ENCODE measurements around the gene MTARC1.

The MTARC1 gene

DNA sequence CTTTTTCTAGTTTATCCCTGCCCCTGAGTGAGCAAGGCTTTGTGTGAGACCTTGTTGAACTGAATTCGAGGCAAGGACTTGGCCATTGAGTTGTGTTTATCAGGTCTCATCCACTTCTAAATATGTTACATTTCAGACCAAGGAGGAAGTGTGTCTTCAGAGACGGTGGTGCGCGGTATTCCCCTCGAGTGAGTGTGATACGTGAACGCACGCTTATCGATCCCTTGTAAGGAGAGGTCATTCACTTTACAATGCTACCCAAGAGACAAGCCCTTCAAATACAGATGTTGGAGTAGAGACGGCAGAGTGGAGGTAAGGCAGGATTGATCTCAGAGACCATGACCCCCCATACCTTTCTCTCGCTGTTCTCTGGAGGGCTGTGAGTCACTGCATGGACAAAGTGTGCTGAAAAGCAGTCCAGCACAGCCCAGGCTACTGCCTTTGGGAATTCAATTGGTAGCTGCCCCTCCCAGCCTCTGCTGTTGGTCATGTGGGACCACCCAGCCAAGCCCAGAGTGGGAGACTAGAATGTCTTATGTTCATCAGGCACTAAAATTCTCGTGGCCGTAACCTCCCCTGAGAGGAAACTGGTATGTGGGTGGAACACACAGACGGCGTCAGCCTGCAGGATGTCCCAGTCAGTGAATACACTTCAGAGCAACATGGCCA lies 16.3 kb upstream of the MTARC1 start:
- no peak for DNase-seq

DNA sequence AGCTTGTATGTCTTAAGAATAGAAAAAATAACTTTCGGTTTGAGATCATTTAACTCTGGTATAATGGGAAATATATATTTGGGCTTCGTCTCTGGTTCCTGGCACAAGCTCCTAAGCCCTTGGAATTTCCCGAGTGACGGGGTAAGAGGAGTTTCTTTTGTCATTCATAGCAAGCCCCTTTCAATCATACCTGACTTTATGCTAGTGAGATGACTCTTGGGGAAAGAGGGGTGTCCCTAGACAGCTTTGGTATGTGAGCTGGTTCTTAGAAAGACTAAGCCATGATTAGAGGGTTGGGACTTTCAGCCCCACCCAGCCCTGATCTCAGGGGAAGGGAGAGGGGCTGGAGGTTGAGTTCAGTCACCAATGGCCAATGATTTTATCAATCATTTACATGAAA lies 13.9 kb upstream of the MTARC1 start:
- no peak for DNase-seq

DNA sequence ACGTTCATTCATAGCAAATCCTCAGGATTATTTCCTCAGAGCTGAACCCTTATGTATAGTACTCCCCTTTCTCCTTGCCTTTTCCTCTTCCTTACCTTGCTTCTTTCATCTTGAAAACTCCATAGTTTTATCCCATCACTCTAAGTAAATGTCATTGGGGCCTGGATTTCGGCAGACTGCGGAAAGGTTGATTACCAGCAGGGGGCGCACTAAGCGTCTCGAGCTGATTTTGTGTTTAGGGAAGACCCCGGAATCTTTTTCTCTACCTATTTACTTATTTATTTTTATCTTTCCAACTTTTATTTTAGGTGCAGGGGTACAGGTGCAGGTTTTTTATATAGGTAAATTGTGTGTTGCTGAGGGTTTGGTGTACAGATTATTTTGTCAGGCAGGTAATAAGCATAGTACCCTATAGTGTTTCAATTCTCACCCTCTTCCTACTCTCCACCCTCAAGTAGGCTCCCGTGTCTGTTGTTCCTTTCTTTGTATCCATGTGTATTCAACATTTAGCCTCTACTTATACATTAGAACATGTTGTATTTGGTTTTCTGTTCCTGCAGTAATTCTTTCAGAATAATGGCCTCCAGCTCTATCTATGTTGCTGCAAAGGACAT lies 11.4 kb upstream of the MTARC1 start:
- peak; percentile 13 for DNase-seq

DNA sequence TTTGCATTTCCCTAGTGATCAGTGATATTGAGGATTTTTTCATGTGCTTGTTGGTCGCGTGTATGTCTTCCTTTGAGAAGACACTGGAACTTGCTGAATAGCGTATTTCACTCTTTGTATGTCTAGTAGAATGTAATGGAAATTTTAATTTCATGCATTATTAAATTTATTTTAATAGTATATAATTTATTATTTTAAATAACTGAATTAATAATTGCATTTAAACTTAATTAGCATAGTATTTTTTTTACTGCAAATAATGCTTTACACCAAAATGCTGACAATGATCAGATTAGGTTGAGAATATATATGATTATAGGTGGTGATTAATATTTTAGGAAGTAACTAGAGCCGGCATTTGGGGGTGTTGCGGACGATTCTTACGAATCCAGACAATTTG lies 10.5 kb upstream of the MTARC1 start:
- DNase-seq: no peak

DNA sequence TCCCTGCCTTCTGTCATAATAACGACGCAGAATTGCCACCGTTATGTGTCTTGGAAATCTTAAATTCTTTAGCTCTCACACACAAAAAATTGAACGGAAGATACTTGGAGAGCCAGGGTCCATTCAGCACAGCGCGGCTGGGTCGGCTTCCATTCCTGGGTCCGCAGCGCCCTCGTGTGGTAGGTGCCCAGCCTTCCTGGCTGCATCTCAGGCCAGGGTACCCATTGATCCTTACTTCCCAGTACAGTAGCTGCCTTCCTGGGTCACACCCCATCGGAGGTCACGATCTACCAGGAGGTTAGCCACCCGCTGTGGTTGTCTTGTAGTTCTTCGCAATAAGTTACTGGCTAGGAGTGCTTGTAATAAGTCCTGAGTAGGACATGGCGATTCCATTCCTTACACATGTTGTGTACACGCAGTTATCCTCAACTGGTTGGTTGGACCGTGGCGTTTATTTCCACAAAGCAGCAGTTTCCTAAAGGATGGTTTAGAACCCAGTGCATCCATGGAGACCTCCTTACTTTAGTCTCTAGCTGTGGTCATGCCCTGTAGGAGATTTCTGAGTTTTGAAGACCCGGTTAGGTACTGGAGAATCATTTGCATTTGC lies 9.9 kb upstream of the MTARC1 start:
- peak; percentile 61 for DNase-seq

DNA sequence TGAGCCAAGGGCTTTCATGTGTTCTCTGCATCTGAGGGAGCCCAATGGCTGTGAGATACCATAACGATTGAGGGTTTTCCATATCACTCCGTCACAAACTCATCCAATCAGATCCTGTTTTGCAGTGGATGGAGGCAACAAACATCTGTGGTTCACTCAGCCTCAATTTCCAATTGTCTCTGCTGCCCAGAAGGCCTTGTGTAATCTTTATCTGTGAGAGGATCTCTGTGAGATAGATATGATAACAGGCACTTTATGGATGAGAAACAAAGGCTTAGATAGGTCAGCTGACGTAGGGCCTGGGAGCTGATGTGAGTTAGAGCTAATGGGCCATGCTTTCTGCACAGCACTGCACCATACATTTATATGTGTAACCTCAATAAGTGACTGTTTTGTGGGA lies 3.3 kb upstream of the MTARC1 start:
- no peak for DNase-seq

DNA sequence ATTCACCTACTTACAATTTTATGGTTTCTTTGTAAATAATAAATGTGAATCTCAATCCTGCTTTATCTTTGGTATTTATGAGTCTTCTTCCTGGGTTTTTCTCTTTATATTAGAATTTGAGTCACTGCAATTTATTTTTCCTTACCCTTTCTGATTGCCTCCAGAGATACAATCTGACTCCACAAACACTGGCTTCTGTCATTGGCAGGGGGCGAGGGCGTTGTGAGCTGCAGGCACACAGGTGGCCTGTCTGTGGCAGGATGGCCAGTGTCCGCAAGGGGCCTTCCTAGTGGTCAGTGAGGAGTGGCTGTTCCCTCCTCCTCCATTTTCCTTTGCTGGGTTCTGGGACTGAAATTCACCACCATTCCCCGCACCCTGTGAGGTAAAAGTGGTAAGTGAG lies 2.0 kb upstream of the MTARC1 start:
- no peak for DNase-seq

DNA sequence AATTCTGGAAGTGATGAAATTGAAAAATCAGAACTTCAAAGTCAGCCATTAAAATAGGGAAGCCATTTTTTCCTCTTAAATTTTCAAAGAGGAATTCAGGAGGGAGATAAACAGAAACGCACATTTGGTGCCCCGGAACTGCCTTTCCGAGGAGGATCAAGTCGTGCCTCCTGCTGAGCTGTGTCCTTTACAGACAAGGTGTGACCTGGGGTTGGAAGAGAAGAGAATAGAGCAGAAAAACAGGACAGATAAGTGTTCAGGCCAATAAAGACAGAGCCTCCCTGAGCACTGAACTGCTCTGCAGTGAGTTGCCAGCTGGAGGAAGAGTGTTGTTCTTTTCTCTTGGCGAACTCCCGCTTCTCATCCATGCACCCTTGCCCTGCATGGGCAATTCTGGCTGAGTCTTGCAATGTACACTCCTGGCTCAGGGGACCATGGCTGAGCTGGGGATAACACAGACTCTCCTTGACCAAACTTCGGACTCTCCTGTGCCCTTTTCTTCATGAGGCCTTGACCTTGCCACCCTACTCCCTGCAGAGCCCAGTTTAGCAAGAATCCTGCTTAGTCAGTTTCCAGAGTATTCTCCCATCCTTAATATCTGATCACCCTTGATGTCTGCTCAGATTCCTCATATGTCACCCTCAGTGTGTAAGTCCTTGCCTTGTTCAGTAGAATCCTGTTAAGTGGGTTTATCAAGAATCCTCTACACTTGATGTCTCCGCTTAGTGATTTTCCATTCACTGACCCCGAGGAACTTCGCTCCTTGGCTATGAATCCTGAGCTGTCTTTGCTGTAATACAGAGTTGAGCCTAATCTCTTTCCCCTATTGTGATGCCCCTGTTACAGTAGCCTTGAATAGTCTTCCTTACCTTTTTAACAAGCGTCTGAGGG lies 1.3 kb upstream of the MTARC1 start:
- DNase-seq: no peak

DNA sequence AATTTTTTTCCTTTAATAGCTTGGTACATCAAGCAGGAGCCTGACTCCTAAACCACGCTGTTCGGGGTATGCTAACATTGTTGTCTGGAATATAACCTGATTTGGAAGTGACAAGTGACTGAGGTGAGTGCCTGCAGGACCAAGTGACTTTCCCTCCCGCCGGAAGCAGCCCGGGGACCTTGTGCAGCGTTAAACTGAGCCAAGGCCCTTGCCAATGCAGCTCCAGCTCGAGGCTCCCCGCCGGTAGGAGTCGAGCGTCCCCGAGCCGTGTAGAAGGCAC lies 716 bp upstream of the MTARC1 start:
- no peak for DNase-seq

DNA sequence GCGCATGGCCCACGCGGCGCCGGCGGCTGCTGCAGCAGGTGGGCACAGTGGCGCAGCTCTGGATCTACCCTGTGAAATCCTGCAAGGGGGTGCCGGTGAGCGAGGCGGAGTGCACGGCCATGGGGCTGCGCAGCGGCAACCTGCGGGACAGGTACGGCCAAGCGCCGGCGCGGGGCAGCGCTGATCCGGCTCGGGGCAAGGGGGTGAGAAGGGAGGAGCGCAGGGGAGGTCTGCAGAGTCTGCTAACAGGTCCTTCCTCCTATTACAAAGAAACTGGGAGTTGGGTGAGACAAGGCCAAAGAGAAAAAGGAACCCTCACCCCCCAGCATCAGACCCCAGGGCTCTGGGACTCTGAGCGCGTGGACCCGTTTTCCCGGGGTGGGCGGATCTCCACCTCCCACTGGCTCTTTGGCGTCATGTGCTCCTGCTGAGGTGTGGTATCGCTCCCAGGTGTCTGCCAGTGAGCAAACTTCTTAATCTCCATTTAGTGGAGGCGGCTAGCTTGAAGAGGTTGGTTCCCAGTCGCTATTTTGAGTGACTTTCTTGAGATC lies 431 bp downstream of the MTARC1 start:
- no peak for DNase-seq

DNA sequence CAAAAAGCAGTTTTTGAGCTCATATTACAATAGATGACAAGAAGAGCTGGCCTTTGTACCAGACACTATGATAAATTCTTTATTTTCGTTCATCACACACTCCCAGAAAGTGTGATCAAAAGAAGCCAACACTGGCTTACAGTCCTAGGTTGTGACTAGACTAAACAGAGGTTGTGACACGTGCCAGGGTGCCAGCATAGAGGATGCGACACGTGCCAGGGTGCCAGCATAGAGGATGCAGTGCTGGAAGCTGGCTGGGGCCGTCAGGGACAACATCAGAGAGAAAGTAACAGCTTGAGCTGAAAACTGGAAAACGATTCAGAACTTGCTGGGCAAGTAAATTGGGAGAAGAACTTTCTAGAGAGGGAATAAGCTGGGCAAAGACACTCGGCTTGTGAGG lies 2.2 kb downstream of the MTARC1 start:
- no peak for DNase-seq

DNA sequence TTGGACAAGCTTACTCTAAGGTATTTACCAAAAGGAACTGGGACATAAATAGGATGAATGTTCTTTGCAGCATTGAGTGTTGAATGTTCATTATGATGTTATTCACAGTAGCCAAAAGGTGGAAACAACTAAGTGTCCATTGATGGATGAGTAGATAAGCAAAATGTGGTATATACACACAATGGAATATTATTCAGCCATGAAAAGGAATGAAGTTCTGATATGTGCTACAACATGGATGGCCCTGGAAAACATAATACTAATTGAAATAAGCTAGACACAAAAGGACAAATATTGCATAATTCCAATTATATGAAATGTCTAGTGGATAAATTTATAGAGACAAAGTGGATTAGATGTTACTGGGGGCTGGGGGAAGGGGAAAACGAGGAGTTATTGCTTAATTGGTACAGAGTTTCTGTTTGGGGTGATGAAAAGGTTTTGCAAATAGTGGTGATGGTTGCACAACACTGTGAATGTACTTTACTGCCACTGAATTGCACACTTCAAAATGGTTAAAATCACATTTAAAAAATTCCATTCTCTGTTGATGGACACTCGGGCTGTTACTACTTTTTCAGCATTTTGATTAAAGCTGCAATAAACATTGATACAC lies 2.9 kb downstream of the MTARC1 start:
- no peak for DNase-seq

DNA sequence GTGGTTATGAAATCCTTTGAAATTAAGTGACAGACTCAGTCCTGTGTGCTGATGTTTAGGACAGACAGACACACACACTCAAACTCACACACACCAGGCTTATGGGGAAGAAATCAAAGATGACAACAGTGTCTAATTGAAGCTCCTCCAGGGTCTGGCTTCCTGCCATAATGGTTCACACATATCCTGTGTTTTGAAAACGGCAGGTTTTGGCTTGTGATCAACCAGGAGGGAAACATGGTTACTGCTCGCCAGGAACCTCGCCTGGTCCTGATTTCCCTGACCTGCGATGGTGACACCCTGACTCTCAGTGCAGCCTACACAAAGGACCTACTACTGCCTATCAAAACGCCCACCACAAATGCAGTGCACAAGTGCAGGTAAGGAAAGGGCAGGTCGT lies 4.6 kb downstream of the MTARC1 start:
- peak; percentile 23 for DNase-seq

DNA sequence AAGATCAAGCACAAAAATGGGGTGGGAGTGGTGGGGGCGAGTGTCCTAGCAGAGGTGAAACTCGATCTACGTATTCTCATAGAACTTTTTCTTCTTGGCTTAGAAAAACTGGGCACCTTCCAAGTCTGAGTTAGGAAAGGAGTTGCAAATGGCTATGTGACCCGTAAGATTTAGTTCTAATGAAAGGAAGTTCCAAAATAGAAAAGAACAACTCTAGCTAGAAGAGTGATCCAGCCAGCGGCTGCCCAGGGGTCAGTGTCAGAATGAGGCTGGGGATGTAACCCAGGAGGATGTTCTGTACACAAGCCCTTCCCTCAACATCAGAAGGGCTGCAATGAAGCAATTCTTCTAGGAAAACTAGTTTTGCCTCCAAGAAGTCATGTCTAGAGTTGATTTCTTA lies 5.2 kb downstream of the MTARC1 start:
- no peak for DNase-seq

DNA sequence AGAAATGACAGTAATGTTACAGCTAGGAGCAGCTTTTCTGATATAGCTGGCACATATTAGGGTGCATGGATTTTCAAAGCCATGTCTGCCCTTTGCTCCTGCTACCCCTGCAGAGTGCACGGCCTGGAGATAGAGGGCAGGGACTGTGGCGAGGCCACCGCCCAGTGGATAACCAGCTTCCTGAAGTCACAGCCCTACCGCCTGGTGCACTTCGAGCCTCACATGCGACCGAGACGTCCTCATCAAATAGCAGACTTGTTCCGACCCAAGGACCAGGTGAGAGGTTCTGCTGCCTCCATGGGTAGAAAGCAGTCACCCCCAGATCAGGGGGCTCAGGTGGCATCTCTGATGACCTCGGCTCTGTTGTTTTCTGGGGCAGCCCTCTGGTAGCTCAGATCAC lies 9.8 kb downstream of the MTARC1 start:
- no peak for DNase-seq

DNA sequence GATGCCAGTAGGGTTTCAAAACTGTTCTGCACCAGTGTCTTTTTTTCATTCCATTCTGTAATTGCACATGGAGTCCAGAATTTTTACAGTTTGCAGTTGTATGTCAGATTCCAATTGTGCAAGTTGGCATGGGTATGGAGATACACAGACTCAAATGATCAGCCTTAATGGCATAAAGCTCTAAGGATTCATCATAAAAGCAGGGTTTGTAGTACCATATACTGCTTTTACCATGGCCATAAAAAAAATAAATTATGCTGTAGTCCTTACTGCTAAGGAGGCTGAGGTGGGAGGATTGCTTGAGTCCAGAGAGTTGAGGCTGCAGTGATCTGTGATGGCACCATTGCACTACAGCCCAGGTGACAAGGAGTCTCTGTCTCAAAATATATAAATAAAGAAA lies 10.3 kb downstream of the MTARC1 start:
- no peak for DNase-seq

DNA sequence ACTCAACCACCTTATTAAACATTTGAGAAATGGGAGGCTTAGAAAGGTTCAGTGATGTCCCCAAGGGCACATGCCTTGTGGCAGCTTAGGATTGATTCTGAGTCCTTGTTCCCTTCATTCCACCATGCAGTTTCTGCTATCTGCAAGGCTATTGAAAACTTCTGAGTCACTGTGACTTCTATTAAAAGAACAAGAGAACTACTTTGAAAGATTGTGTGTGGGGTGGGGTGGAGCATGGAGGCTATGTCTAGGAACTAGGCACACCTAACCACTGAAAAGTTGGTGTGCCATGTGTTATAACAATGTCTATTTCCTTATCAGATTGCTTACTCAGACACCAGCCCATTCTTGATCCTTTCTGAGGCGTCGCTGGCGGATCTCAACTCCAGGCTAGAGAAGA lies 10.8 kb downstream of the MTARC1 start:
- DNase-seq: no peak

DNA sequence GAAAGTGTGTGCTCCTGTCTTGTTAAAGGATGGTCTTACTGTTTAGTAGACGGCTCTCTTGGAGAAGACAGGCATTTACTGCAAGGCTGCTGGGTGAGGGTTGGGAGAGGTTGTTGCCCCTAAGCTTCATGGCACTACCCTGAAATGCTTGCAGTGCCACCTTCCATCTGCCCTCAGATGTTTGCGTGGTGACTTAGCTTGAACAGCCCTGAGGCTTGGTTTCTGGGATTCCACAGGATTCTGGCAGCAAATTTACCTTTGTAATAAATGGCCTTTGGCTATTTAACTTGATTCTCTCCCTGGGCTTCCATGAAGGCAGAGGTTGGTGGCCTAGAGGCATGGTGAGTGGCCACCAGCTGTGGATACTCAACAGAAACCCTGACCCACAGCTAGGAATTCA lies 11.6 kb downstream of the MTARC1 start:
- DNase-seq: no peak

DNA sequence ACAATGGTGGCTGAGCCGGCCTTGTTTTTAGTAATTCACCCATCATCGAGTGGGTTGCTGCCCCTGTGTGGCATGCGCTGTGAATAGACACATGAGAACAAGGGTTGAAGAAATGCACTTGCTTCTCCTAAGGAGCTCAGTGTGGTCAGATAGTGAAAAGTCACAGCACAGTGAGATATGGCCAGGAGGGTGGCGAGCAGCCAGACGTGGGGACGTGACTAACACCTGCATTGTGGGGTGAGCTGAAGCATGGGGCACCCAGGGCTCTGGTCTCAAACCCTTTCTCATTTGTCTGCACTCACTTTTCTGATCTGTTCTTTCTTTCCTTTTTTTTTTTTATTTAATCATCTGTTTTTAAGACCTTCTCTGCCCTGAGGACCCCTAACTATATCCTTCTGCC lies 13.5 kb downstream of the MTARC1 start:
- no peak for DNase-seq

DNA sequence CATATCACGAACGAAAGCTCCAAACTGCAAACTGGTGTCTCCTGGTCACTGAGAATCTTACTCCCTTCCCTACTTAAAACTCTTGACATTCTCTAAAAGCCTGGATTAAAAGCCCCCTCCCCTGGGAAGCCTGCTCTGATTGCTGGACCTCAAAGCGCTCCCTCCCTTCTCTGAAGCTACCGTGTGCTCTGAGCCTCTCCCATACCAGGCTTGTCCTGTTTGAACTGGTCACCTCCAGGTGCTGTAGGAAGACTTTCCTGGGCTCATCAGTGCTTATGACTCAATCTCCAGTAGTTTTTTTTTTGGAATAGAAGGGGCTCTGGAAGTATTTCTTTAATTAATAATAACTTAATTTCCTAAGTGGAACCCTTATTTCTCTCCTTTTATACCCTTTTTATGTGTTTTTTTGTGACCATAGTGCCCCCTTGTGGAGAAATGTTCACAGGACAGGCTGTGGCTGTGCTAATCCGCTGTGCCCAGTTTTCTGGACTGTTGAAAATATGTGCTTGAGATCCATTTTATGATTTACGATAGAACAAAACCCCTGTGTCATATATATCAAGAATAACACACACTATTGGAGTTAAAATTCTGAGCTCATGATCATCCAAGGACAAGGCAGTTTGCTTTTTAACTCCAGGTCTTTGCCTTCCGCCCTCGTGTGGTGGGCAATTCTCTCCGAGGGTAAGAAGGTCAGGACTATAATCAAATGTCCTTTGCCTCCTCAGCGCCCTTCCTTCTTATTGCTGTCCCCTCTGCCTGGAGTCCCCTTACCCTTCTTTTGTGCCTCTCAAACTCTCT lies 16.9 kb downstream of the MTARC1 start:
- DNase-seq: no peak

DNA sequence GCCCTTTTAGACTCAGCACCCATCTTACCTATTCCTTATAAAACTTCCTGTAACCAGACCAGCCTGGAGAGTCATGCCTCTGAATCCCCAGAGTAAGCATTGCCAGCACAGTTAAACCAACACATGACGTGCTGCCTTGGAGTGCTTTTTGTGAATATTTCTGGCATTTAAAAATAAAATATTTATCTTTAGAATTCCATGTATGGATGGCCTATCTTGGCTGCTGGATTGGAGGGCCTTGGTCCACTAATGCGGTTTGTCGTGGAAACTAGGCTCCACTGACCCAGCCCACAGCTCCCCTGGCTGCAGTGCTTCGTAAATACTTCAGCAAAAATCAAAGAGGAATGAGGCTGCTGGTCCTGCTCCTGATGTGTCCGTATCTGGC lies 17.5 kb downstream of the MTARC1 start:
- DNase-seq: no peak

DNA sequence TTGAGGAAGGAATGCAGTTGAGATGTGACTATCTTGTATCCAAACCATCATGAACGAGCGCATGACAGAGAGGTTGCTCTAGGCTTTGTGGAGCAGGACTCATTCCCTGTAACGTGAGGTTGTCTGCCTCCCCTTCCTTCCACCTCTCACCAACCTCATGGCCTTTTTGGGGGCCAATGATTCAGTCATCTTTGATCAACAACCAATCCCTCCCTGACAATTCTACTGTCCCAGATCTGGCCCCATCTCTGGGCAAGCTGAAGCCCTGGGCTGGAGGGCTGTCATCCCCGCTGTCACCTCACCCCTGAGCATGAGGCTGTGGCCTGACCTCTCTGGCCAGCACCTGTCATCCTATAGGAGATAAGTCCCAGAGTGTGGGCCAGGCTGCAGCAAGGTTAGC lies 19.7 kb downstream of the MTARC1 start:
- no peak for DNase-seq
